Lower leg skin (tissue), 4 donors: Measurements from ENCODE around the gene CYB5B. TPM values are rescaled to one million over a fixed set of nuclear protein-coding genes. Genes with fewer than 3 reads are reported as not detected.
A peak's percentile ranks its signal among the peaks of the same experiment; 100 is the strongest.
"Not testable (repeated sequence)": the region's sequence is repeated elsewhere in the genome, so short reads cannot be mapped to it uniquely, and the experiment has no call there.

ENCODE experiments used
- DNase-seq, 2 donors: peaks; one replicate each; pipeline ENCODE4 v3.0.0-alpha.2; 2019; ENCODE audit warnings: low spot score in 2 of 2
- H3K4me3 ChIP-seq: fragments of 200-600 bp; sonication (generic); 2 replicates; pipeline ENCODE4 v1.5.1; 2017; ENCODE audit warnings: mild to moderate bottlenecking, low read depth; ENCODE audit not compliant: poor library complexity, severe bottlenecking
- CTCF ChIP-seq, 3 donors: fragments of 450-650 bp; IDR thresholded peaks; one replicate each; pipeline ENCODE4 v1.5.1; 2016; ENCODE audit warnings: antibody characterized with exemption in 3 of 3, mild to moderate bottlenecking in 3 of 3, moderate library complexity in 2 of 3
- POLR2A ChIP-seq, 2 donors: fragments of 450-650 bp; IDR thresholded peaks; one replicate each; pipeline ENCODE4 v1.6.1; 2016 to 2017; ENCODE audit warnings: antibody characterized with exemption in 2 of 2, mild to moderate bottlenecking in 1 of 2, moderate library complexity in 1 of 2
- WGBS, 2 donors: methylation state at CpG; one replicate each; pipeline ENCODE4 v1.1.5; 2018; 5-methylcytosine and 5-hydroxymethylcytosine counted together
- intact Hi-C: fragments of 100-400 bp; cut with DNase I; formaldehyde crosslinking; loops from one replicate; pipeline ENCODE4 v1.15.0; 2023; ENCODE audit warnings: low total_unique reads
- total RNA-seq, 4 donors: library from RNA; depleted of rRNA; stranded (reverse); fragments of >200 nt; gene quantifications; one replicate each; pipeline ENCODE4 v1.1.0, GENCODE V29; 2016

Gene CYB5B
- total RNA-seq, 4 donors from 2014 or later: 22.3 to 34.5 (median 25.9) TPM

GRCh38 chr16:69423189-69423588, 1.2 kb upstream of the CYB5B start:
- no peak overlapping the region for H3K4me3 ChIP-seq
- intact Hi-C loops: no loop called here
- TF ChIP-seq POLR2A (IDR thresholded peaks at IDR 0.05): no peak
- TF ChIP-seq CTCF (IDR thresholded peaks at IDR 0.05): no peak

GRCh38 chr16:69424935-69425784, 741 bp downstream of the CYB5B start:
- TF ChIP-seq CTCF (IDR thresholded peaks at IDR 0.05) (no peak), POLR2A (IDR thresholded peaks at IDR 0.05) (no peak)
- 10 to 12% methylated on average over 11 of the region's 11 CpGs for WGBS, 2 donors
- DNase-seq: no peak
- H3K4me3 ChIP-seq: peak overlapping the region; percentile 50
- intact Hi-C loops: no loop called here

More at GRCh38 chr16:69423189-69423588, 1.2 kb upstream of the CYB5B start:
- no peak for DNase-seq
- 84 to 87% methylated on average over 11 of the region's 11 CpGs for WGBS, 2 donors

- 94% methylated on average over 2 of the region's 2 CpGs for WGBS, 2 donors
- TF ChIP-seq CTCF (IDR thresholded peaks at IDR 0.05): no peak
- TF ChIP-seq POLR2A (IDR thresholded peaks at IDR 0.05): no peak
- no peak for DNase-seq
- no peak overlapping the region for H3K4me3 ChIP-seq
- intact Hi-C loops: no loop called here
These were observed 4.2 kb downstream of the CYB5B start for GRCh38 chr16:69428652-69429051.

GRCh38 chr16:69429058-69429640, 4.7 kb downstream of the CYB5B start:
- intact Hi-C loops, DNase-seq, H3K4me3 ChIP-seq: not testable (repeated sequence)
- whole genome bisulfite sequencing, 2 donors: 96% methylated on average over 7 of the region's 7 CpGs

GRCh38 chr16:69431948-69432468, 7.6 kb downstream of the CYB5B start:
- WGBS, 2 donors: 92 to 95% methylated on average over 2 of the region's 2 CpGs
- no peak for TF ChIP-seq POLR2A (IDR thresholded peaks at IDR 0.05)
- TF ChIP-seq CTCF (IDR thresholded peaks at IDR 0.05): no peak
- intact Hi-C loops: no loop called here
- H3K4me3 ChIP-seq: no peak overlapping the region
- DNase-seq: no peak

GRCh38 chr16:69434066-69434465, 9.6 kb downstream of the CYB5B start:
- TF ChIP-seq CTCF (IDR thresholded peaks at IDR 0.05) (no peak), POLR2A (IDR thresholded peaks at IDR 0.05) (no peak)
- H3K4me3 ChIP-seq: no peak overlapping the region
- intact Hi-C loops: no loop called here
- 79 to 91% methylated on average over 1 of the region's 1 CpG for WGBS, 2 donors
- DNase-seq: no peak
